ENCODE measurements around the gene ANKRD6. TPM values are rescaled to one million over a fixed set of nuclear protein-coding genes. Genes with fewer than 3 reads are reported as not detected.

Gene ANKRD6
- polyA plus RNA-seq, 1 of the 3 experiments (the other 2 are of a cell fraction): 2.6 TPM

DNA sequence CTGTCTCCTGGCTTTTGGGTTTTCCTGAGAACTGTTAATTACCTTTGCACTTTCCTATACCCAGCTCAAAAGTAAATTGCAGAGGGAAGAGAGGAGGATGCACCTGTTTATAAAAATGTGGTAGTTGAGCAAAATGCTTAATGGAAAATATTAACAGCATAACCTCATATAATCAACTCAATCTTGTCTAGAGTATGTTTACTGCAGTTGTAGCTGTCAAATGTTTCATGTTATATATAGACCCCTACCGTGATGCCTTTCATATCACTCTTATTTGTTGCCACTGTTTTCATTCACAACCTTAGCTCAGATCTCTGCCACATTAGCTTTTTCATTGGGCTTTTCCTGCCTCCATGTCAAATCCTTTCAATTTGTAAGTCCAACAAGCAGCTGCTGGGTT is 36.0 kb downstream of the ANKRD6 start:
- DNase-seq: no peak
- WGBS (ENCODE audit: low lambda C conversion rate): 65% methylated on average over 1 of the region's 1 CpG

More for the DNA sequence above, 36.0 kb downstream of the ANKRD6 start:
- TF ChIP-seq, protein P1, sequence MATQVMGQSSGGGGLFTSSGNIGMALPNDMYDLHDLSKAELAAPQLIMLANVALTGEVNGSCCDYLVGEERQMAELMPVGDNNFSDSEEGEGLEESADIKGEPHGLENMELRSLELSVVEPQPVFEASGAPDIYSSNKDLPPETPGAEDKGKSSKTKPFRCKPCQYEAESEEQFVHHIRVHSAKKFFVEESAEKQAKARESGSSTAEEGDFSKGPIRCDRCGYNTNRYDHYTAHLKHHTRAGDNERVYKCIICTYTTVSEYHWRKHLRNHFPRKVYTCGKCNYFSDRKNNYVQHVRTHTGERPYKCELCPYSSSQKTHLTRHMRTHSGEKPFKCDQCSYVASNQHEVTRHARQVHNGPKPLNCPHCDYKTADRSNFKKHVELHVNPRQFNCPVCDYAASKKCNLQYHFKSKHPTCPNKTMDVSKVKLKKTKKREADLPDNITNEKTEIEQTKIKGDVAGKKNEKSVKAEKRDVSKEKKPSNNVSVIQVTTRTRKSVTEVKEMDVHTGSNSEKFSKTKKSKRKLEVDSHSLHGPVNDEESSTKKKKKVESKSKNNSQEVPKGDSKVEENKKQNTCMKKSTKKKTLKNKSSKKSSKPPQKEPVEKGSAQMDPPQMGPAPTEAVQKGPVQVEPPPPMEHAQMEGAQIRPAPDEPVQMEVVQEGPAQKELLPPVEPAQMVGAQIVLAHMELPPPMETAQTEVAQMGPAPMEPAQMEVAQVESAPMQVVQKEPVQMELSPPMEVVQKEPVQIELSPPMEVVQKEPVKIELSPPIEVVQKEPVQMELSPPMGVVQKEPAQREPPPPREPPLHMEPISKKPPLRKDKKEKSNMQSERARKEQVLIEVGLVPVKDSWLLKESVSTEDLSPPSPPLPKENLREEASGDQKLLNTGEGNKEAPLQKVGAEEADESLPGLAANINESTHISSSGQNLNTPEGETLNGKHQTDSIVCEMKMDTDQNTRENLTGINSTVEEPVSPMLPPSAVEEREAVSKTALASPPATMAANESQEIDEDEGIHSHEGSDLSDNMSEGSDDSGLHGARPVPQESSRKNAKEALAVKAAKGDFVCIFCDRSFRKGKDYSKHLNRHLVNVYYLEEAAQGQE (IDR thresholded peaks at IDR 0.05; ENCODE audit: low read depth, low read length): no peak
- no peak for TF ChIP-seq RCOR1 (IDR thresholded peaks at IDR 0.05; ENCODE audit: low read length)
- TF ChIP-seq SIN3A (IDR thresholded peaks at IDR 0.05; ENCODE audit: borderline replicate concordance, low read depth, low read length): no peak
- no peak for TF ChIP-seq PBX3 (IDR thresholded peaks at IDR 0.05)
- no peak for TF ChIP-seq NFIC (IDR thresholded peaks at IDR 0.05; ENCODE audit: borderline replicate concordance)
- no peak for TF ChIP-seq RAD21 (IDR thresholded peaks at IDR 0.05; ENCODE audit: low read length)
- TF ChIP-seq, protein P2, sequence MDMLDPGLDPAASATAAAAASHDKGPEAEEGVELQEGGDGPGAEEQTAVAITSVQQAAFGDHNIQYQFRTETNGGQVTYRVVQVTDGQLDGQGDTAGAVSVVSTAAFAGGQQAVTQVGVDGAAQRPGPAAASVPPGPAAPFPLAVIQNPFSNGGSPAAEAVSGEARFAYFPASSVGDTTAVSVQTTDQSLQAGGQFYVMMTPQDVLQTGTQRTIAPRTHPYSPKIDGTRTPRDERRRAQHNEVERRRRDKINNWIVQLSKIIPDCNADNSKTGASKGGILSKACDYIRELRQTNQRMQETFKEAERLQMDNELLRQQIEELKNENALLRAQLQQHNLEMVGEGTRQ (IDR thresholded peaks at IDR 0.05; ENCODE audit: borderline replicate concordance, low read depth, low read length): no peak
- no peak for TF ChIP-seq NRF1 (IDR thresholded peaks at IDR 0.05; ENCODE audit: low read depth, low read length)
- TF ChIP-seq EP300 (IDR thresholded peaks at IDR 0.05; ENCODE audit: borderline replicate concordance in 1 of 2, low read depth in 1 of 2, low read length in 1 of 2): no peak
- no peak for TF ChIP-seq FOSL2 (IDR thresholded peaks at IDR 0.05; ENCODE audit: borderline replicate concordance, low read depth)
- no peak for TF ChIP-seq FOXJ3 (CRISPR knock-in tag; IDR thresholded peaks at IDR 0.05)
- TF ChIP-seq SMC3 (IDR thresholded peaks at IDR 0.05; ENCODE audit: low read depth, low read length): no peak
- TF ChIP-seq CHD2 (IDR thresholded peaks at IDR 0.05; ENCODE audit: low read length, partially characterized antibody): no peak
- TF ChIP-seq MAX (IDR thresholded peaks at IDR 0.05; ENCODE audit: low read depth): no peak
- TF ChIP-seq TEAD4 (IDR thresholded peaks at IDR 0.05; ENCODE audit: borderline replicate concordance, insufficient read depth): no peak
- TF ChIP-seq, protein P3, sequence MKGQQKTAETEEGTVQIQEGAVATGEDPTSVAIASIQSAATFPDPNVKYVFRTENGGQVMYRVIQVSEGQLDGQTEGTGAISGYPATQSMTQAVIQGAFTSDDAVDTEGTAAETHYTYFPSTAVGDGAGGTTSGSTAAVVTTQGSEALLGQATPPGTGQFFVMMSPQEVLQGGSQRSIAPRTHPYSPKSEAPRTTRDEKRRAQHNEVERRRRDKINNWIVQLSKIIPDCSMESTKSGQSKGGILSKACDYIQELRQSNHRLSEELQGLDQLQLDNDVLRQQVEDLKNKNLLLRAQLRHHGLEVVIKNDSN (IDR thresholded peaks at IDR 0.05; ENCODE audit: borderline replicate concordance, low read depth): no peak
- no peak for TF ChIP-seq MXI1 (IDR thresholded peaks at IDR 0.05; ENCODE audit: low read depth, low read length)
- TF ChIP-seq GABPA (IDR thresholded peaks at IDR 0.05; ENCODE audit: low read depth): no peak
- no peak for TF ChIP-seq ZBTB33 (IDR thresholded peaks at IDR 0.05; ENCODE audit: borderline replicate concordance, low read depth)
- H3K9me2 ChIP-seq: no peaks in the 10 kb centered on the region
- ChIA-PET CTCF (interaction anchor here (0.8 to 1.9 kb wide), 2 partner anchors 33 to 35 kb away, joined by 3 to 5 read pairs; no protein-coding TSS in a partner anchor), POLR2A (no interaction called here)
- no peak overlapping the region for H2AFZ ChIP-seq (ENCODE audit: low read depth)
- no peak overlapping the region for H3K4me2 ChIP-seq
- no peak overlapping the region for H3K9ac ChIP-seq
- H3F3A ChIP-seq (replicated peaks; ENCODE audit: insufficient read depth): no peaks in the 10 kb centered on the region
- H3K27ac ChIP-seq (ENCODE audit: low read depth in 2 of 2, low read length in 1 of 2): no peak overlapping the region
- H3K4me3 ChIP-seq (ENCODE audit: low read depth in 2 of 2, low read length in 1 of 2): no peak overlapping the region
- H3K79me2 ChIP-seq (ENCODE audit: insufficient read depth): no peaks in the 10 kb centered on the region
- H3K27me3 ChIP-seq (ENCODE audit: insufficient read depth): no peaks in the 10 kb centered on the region
- no peaks in the 10 kb centered on the region for H3K9me3 ChIP-seq
- no peaks in the 10 kb centered on the region for H3K36me3 ChIP-seq (replicated peaks in 1 of 2; ENCODE audit: control insufficient read depth in 1 of 2, insufficient read depth in 2 of 2, low read length in 1 of 2)
- no peaks in the 10 kb centered on the region for H4K20me1 ChIP-seq (ENCODE audit: insufficient read depth)
- no peaks in the 10 kb centered on the region for H3K4me1 ChIP-seq (ENCODE audit: control insufficient read depth in 1 of 2, insufficient read depth in 2 of 2, low read depth in 1 of 2, low read length in 1 of 2)
